NCI-H187 (cell line): ENCODE measurements around the gene PPFIA2.

Experiments
- DNase-seq, 2 experiments: peaks; one replicate each; lab custom pipeline; 2025; lab: John Stamatoyannopoulos, UW

The PPFIA2 gene

GRCh38 chr12:81208187-81208911, 550.8 kb downstream of the PPFIA2 start:
- DNase-seq = no peak
